ENCODE measurements around the gene GLT6D1. TPM values are rescaled to one million over a fixed set of nuclear protein-coding genes. Genes with fewer than 3 reads are reported as not detected.

GLT6D1 gene
- total and polyA plus RNA-seq, 2 of the 13 experiments (the other 11 are each of a cell fraction or from before 2014, with no cell fraction given) = not detected

DNA sequence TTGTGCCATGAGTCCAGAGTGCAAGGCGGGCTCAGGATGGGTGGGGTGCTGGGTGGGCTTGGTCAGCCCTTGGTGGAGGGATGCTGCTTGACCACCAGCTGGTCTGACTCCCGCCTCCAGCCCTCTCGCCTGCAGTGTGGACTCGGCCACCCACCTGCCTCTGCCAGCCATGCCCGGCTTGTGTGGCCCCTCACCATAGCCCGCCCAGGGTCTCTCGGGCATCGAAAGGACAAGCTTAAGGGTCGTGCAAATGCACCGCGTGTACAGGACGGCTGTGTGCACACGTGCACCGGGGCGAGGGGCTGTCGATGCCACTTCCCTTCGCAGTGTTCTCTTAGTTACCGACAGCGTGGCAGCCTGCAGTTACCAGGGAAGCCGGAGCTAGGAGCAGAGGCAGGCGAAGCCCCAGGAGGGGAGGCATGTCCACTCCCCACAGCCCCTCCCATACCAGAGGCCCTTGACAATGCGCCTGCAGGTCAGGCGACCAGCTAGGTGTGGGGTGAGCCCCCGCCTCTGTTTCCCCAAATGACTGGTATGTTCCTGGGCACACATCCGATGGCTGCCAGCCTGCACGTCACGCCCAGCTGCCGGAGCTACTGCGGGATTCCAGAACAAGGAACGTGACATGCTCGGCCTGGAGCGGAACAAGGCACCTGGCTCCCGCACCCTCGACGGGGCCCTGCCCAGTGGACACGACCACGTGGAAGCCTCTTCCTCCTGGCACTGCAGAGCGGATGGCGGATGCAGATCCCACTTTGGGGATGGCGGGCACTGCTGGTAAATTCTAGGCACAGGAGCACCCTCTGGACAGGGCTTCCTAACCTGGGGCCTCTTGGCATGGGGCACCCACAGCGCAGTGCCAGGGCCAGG, 31.6 kb upstream of the GLT6D1 start:
- no peak for ATAC-seq
- H2AFZ ChIP-seq (ENCODE audit: low read length) = no peak overlapping the region
- H3K27ac ChIP-seq (ENCODE audit: extremely low read length, insufficient read depth, low read length) = no peak overlapping the region
- H3K4me1 ChIP-seq (ENCODE audit: insufficient read depth, low read length) = no peaks in the 10 kb centered on the region
- no peaks in the 10 kb centered on the region for H3K79me2 ChIP-seq (ENCODE audit: insufficient read depth, low read length)
- no peak overlapping the region for H3K9ac ChIP-seq (ENCODE audit: insufficient read depth, low read depth, low read length)
- intact Hi-C loops (cut with micrococcal nuclease; ENCODE audit: unreplicated experiment) (no loop called here), in situ Hi-C loops (cut with HindIII; ENCODE audit: extremely low pct_ligation_motif_present, low pct_unique_long_range_greater_than_20kb) (no loop called here)
- TF ChIP-seq ZNF484 (CRISPR knock-in tag; IDR thresholded peaks at IDR 0.05; ENCODE audit: borderline replicate concordance, low read depth) (no peak), ZNF296 (CRISPR knock-in tag; conservative IDR thresholded peaks at IDR 0.05) (no peak), BHLHE40 (IDR thresholded peaks at IDR 0.05; ENCODE audit: low read length) (no peak), ETV6 (CRISPR knock-in tag; conservative IDR thresholded peaks at IDR 0.05) (no peak), SETDB1 (CRISPR knock-in tag; IDR thresholded peaks at IDR 0.05; ENCODE audit: borderline replicate concordance) (no peak), ZNF446 (CRISPR knock-in tag; IDR thresholded peaks at IDR 0.05) (no peak), HHEX (CRISPR knock-in tag; IDR thresholded peaks at IDR 0.05) (no peak)
- TF ChIP-seq, protein P1, sequence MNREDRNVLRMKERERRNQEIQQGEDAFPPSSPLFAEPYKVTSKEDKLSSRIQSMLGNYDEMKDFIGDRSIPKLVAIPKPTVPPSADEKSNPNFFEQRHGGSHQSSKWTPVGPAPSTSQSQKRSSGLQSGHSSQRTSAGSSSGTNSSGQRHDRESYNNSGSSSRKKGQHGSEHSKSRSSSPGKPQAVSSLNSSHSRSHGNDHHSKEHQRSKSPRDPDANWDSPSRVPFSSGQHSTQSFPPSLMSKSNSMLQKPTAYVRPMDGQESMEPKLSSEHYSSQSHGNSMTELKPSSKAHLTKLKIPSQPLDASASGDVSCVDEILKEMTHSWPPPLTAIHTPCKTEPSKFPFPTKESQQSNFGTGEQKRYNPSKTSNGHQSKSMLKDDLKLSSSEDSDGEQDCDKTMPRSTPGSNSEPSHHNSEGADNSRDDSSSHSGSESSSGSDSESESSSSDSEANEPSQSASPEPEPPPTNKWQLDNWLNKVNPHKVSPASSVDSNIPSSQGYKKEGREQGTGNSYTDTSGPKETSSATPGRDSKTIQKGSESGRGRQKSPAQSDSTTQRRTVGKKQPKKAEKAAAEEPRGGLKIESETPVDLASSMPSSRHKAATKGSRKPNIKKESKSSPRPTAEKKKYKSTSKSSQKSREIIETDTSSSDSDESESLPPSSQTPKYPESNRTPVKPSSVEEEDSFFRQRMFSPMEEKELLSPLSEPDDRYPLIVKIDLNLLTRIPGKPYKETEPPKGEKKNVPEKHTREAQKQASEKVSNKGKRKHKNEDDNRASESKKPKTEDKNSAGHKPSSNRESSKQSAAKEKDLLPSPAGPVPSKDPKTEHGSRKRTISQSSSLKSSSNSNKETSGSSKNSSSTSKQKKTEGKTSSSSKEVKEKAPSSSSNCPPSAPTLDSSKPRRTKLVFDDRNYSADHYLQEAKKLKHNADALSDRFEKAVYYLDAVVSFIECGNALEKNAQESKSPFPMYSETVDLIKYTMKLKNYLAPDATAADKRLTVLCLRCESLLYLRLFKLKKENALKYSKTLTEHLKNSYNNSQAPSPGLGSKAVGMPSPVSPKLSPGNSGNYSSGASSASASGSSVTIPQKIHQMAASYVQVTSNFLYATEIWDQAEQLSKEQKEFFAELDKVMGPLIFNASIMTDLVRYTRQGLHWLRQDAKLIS (CRISPR knock-in tag; IDR thresholded peaks at IDR 0.05) = no peak
- H4K20me1 ChIP-seq (ENCODE audit: insufficient read depth, low read length) = 0 out of 2 replicates have a peak, but pooled peaks cover 2% of the 10 kb centered on the region
- no peak overlapping the region for H3K4me3 ChIP-seq (replicated peaks in 1 of 3; ENCODE audit: insufficient read depth in 1 of 3, low read depth in 2 of 3, low read length in 3 of 3)
- no peaks in the 10 kb centered on the region for H3K36me3 ChIP-seq (replicated peaks in 1 of 2; ENCODE audit: control insufficient read depth in 1 of 2, insufficient read depth in 2 of 2, low read length in 2 of 2)
- FAIRE-seq = no peak
- 50% methylated on average over 8 of the region's 41 CpGs for WGBS (ENCODE audit: low lambda C conversion rate)
- ChIA-PET CTCF (ENCODE audit: low intra/inter-chr PET ratio, low total read pairs) (no interaction called here), POLR2A (no interaction called here)
- DNase-seq (ENCODE audit: low spot score) = no peak
- no peaks in the 10 kb centered on the region for H3K9me3 ChIP-seq (ENCODE audit: low read length)
- no TSS peak for BruUV-seq (replicated peaks)
- H3K27me3 ChIP-seq (ENCODE audit: control insufficient read depth in 1 of 2, insufficient read depth in 2 of 2, low read length in 2 of 2) = peaks cover 2 to 34% of the 10 kb centered on the region in 2 experiments; a peak in 4 of 5 replicates
- no peak overlapping the region for H3K4me2 ChIP-seq (ENCODE audit: low read depth, low read length)
